Measurements from ENCODE around the gene CTAGE9.
"Not testable (repeated sequence)": the region's sequence is repeated elsewhere in the genome, so short reads cannot be mapped to it uniquely, and the experiment has no call there.

Gene CTAGE9, protein sequence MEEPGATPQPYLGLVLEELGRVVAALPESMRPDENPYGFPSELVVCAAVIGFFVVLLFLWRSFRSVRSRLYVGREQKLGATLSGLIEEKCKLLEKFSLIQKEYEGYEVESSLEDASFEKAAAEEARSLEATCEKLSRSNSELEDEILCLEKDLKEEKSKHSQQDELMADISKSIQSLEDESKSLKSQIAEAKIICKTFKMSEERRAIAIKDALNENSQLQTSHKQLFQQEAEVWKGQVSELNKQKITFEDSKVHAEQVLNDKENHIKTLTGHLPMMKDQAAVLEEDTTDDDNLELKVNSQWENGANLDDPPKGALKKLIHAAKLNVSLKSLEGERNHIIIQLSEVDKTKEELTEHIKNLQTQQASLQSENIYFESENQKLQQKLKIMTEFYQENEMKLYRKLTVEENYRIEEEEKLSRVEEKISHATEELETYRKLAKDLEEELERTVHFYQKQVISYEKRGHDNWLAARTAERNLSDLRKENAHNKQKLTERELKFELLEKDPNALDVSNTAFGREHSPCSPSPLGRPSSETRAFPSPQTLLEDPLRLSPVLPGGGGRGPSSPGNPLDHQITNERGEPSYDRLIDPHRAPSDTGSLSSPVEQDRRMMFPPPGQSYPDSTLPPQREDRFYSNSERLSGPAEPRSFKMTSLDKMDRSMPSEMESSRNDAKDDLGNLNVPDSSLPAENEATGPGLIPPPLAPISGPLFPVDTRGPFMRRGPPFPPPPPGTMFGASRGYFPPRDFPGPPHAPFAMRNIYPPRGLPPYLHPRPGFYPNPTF

DNA sequence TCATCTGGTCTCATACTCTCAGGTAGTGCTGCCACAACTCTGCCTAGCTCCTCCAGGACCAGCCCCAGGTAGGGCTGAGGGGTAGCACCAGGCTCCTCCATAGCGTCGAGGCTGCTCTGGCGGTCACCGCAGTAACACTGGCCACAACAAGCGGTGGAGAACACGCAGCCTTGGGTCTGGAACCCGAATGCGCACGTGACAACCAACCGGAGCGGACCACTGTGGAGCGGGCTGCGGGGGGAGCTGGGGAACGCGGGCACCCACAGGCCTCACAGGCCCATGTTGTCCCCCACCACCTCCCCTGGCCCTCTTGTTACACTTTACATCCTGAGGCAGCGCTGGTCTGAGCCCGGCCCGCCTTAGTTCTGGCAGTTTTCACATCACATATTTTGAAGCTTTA, at the start of gene CTAGE9:
Gene CTAGE9, minus strand, starts transcription at position 101 of the 400 bp plus-strand sequence. Its CDS starts 0 bp downstream, at position 101.
- DNase-seq: not testable (repeated sequence)

DNA sequence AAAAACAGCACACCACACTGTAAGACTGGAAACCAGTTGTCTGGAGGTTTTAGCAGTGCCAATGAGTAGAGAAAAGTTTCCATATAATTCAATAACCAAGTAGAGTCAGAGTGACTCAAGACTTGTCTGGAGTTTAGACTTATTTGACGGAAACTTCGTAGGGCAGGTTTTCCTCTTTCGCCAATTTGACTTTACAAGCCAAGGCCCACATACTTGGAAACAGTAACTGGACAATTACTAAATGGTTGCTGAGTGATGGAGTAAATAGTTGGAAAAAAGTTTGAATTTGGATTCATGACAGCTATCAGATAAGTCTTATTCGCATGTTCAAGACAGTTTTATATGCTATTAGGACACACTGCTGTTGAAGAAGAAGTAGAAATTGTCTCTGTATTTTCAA, 48.1 kb upstream of the CTAGE9 start:
- DNase-seq: no peak

DNA sequence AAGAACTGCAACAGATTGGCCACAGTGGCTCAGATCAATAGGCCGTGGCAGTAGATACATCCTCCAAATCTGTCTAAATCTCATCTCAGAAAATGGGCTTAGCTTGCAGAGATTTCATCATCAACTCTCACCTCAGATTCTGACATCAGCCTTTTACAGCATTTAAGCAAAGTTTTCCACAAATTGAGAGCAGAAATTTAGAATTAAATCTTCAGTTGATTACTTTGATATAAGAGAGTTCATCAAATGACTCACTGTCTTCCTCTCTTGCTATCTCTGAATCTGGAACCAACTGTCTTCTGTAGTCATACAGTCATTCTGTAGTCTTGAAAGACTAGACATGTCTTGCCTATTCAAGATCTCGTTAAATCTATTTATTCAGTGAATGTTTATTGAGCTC, 45.2 kb upstream of the CTAGE9 start:
- DNase-seq: no peak

DNA sequence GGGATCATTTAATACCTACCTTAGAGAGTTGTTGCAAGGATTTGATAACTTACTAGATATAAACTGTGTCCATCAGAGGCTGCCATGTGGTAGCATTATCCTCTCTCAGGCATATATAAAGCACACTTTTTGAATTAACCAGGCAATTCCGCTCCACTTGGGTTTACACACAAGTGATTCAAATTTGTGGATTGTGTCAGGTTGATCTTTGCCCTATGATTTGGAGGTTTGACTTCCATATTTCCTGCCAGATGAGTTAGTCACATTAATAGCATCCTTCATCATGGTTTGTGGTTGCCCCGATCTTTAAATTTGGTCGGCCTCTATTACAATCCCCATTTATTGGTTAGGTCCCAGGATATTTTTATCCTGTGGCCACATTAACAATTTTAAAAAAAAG, 44.8 kb upstream of the CTAGE9 start:
- no peak for DNase-seq

DNA sequence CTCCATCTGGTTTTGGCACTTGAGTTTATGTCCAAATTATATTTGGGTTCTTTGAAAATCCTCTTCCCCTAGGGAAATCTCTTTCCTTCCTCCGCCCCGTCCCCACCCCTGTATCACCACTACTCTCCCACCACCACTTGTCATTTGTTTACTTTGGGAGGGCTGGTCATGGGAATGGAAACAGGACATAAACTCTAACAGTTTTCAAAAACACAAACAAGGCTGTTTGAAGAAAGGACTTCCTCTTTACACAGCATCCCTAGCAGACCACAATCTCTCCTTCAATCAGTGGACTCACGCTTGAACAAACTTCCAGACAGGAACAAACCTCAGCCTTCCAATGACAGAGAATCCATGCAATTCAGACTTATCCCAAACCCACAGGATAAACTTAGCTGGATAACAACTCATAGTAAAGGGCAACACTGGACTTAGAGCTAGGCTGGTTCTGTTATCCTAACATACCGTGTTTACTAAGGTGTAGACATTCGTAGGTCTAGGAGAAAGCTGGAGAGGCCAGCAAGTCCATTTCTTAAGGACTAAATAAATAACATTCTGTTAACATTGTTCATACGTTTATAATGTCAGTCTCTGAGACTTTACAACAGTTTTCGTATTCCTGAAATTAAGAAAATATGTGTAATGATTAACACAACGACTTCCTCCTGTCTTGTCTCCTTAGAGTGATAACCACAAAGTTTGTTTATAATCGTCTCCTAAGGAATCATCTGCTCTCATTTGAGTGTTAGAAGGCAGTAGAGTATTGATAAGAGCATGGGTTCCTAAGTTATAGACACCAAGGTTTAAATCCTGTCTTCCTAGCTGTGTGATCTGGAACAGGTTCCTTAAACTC, 44.1 kb upstream of the CTAGE9 start:
- DNase-seq: no peak

DNA sequence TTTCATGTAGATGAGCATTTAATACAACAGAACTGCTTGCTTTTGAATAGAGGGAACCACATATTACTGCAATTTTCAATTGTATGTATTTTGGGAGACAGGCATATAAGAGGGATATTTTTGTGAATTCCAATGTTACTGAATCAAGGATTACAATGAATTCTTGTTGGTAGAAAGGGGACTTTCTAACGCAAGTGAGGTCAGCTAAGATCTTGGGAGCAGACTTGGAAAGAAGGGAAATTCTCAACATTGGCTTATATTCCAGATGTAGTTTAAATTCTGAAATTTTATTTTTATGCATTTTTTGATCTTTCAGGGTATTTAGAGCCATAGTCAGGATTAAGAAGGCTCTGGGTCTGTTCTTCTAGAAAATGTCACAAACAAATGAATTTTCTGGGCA, 43.3 kb upstream of the CTAGE9 start:
- no peak for DNase-seq

DNA sequence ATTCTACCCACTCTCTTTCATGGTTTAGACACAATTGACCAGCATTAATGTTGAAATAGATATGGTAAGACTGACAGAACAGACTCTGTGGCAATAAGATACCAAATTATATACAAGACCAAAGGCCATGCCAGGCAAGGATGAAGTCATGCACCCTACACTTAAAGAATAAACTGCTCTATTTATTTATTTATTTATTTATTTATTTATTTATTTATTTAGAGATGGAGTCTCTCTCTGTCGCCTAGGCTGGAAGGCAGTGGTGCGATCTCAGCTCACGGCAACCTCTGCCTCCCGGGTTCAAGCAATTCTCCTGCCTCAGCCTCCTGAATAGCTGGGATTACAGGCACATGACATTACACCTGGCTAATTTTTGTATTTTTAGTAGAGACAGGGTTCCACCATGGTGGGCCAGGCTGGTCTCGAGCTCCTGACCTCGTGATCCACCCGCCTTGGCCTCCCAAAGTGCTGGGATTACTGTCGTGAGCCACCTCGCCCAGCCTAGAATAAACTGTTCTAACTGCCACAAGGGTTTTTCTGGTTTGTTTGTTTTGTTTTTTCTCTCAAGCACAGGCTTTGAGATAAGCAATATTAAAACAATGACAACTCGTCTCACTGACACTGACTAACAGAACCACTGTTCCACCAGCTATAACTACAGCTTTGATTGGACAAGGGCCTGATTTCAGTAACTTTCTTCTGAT, 40.3 kb upstream of the CTAGE9 start:
- not testable (repeated sequence) for DNase-seq

DNA sequence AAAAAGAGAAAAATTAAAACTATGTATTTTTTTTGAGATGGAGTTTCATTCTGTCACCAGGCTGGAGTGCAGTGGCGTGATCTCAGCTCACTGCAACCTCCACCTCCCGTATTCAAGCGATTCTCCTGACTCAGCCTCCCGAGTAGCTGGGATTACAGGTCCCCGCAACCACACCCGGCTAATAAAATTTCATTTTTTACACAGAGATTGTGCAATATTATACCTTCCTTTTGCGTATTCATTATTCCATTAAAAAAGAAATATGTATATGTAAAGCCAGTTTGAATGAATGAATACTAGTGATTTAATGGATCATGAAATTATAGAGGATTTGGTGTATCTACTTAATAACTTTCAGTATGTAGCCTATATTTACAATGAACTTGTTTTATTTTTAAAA, 38.2 kb upstream of the CTAGE9 start:
- DNase-seq: no peak

DNA sequence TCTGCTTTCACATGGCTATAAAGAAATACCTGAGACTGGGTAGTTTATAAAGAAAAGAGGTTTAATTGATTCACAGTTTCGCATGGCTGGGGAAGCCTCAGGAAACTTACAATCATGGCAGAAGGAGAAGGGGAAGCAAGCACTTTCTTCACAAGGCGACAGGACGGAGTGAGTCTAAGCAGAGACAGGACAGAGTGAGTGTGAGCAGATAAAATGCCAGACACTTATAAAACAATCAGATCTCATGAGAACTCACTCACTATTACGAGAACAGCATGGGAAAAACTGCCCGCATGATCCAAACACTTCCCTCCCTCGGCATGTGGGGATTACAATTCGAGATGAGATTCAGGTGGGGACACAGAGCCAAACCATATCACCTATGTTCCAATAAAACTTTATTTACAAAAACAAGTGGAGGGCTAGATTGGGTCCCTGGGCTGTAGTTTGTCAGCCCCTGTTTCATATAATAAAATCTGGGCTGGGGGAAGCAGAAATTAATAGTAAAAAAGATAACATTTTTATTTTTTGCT, 37.1 kb upstream of the CTAGE9 start:
- DNase-seq: no peak

DNA sequence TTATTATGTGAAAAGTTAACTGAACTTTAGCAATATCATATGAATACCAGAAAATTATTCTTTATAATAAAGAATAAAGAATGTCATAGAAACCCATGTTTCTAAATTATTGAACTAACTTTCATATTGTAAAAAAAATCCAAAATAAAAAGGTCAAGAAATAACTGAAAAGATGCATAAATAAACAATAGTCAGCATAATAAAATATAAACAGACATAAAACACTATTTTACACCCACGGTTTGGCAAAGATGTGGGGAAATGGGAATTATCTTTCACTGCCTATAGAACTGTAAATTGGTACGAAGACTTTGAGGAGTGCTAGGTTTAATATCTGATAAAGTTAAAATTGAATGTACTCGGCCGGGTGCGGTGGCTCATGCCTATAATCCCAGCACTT, 34.7 kb upstream of the CTAGE9 start:
- DNase-seq: no peak

DNA sequence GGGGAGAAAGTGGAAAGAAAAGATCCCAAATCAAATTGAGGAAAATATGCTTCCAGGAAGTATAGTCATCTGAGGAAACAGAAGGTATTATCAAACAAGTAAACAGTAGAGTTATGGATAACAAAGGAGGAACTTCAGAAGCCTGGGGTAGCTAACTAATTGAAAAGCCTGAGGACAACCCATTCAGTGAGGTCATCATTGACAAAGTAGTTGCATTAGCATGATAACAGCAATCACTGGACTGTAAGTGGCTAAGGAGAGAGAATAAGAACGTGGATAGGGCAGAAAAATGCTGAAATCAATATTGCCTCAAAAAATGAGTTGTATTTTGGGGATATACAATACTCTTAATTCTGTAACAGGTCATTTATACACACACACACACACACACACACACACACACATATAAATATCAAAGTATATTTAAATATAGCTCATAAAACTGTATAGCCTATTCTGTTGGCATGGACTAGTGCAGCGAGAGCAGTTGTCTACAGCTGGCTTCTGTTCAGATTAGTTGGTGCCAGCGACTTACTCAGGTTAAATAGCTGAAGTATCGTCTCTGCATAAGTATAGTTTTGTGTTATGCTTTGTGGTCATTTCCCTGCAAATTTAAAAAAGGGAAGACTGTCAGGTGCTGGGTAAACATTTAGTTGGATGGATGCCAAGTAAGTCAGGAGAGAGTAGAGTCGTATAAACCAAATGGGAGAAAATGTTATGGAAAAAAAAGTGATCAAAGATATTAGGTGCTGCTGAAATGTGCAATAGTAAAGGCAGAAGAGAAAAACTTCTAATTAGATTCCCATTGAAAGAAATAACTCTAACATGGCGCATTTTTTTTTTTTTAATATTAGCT, 33.8 kb upstream of the CTAGE9 start:
- DNase-seq: no peak

DNA sequence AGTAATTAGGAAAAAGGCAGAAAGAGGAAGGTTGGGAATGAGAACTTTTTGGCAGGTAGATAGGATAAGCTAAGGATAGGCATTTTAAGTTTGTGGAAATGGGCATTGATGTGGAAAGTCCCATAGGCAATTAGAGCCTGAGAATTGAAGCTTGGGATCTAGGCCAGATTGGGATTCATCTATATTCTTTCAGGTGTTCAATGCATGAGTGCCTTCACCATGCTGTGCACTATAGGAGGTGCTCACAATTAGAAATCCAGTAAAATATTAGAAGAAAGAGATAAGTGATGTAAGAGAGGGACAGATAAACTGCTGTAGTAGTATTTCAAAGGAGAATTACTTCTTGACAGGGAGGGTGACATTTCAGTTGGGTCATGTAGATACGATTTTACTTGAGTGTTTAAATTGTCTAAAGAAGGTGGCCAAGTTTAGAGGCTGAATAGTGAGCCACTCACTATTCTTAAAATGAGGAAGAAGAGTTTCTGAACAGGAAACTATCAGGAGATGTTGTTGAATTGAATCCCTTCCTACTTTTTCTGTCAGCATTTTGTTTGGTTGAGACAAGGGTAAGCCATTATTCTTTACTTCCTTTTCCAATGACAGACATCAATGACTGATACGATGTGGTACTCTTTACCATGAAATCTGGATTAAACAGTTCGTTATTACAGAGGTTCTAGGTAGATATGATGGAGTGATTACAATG, 31.0 kb upstream of the CTAGE9 start:
- DNase-seq: peak; percentile 40 to 51

DNA sequence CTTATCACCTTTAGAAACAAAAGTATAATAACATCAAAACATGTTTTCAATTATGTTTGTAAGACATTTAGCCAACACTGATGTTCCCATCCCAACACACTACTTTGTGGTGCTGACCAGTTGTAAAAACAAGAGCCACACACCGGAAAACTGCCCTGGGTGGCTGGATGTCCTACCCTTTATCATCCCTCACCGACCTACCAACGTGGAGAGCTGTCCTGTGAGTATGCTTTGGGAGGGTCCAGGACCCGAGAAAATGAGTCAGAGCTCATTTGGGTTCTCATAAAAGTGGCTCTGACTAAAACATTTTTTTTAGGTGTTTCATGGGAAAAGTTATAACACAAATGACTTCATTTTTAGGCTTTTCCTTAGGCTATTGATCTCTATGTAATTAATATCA, 29.3 kb upstream of the CTAGE9 start:
- DNase-seq: no peak

DNA sequence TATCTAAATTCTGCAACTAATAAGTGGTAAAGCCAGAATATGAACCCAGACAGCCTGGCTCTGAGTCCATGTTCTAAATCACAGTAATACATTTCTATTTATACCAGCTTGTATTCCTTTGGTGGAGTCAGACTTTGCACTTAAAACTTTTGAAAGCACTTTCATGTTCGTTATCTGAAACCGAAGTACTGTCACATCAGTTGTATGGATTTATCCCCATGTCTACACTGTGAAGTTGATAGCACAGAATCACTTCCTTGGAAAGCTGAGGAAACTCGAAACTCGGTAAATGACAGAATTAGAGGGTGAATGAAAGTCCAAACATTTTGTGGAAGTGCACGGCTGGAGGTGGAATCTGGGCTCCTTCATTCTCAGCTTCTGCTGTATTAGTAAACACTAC, 28.3 kb upstream of the CTAGE9 start:
- DNase-seq: no peak

DNA sequence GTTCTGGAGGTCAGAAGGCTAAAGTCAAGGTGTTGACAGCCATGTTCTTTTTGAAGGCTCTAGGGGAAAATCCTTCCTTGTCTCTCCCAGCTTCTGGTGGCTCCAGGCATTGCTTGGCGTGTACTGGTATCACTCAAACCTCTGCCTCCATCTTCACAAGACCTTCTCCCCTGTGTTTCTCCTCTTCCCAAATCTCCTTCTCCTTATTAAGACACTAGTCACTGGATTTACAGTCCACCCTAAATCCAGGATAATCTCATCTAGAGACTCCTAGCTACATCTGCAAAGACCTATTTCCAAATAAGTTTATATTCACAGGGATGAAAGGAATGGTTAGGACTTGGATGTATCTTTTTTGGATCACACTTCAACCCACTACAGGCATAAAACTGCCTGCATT, 26.0 kb upstream of the CTAGE9 start:
- no peak for DNase-seq

DNA sequence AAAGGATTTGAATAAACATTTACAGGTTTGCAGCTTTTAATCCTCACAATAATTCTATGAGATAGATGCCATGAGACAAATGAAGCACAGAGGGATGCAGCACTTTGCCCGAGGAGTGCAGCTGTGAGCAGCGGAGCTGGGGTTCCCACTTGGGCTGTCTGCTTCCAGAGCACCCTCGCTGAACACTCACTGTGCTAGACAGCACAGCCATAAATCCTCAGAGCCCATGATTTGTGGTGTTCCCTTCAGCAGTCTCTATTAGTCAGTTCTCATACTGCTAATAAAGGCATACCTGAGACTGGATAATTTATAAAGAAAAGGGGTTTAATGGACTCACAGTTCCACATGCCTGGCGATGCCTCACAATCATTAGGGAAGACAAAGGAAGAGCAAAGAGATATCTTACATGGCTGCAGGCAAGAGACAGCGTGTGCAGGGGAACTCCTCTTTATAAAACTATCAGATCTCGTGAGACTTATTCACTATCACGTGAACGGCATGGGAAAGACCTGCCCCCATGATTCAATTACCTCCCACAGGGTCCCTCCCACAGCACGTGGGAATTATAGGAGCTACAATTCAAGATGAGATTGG, 25.3 kb upstream of the CTAGE9 start:
- no peak for DNase-seq

DNA sequence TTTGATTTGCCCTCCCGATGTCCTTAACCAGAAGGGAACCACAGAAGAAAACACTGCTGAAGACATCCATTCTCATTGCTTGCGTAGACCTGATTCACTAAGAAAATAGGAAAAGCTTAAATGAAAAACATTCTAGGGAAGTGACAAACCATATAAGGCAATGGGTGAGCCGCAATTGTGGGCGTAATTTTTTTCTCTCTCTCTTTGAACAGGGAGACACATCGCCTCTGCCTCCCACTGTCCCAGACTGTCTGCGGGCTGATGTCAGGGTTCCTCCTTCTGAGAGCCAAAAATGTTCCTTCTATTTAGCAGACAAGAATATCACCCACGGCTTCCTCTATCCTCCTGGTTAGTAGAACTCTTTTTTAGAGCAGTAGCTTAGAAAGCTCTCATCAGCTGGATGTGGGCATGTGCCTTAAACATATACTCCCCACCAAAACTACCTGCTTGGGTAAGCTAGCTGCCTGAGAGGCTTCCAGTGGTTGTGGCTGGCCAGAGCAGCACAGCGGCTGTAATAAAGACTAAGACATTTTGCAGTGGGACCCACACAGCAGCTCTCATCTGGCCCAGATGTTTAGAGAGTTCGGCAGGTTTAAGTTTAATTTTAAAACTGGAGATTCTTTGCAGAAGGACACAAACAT, 22.7 kb upstream of the CTAGE9 start:
- DNase-seq: peak; percentile 77 to 87

DNA sequence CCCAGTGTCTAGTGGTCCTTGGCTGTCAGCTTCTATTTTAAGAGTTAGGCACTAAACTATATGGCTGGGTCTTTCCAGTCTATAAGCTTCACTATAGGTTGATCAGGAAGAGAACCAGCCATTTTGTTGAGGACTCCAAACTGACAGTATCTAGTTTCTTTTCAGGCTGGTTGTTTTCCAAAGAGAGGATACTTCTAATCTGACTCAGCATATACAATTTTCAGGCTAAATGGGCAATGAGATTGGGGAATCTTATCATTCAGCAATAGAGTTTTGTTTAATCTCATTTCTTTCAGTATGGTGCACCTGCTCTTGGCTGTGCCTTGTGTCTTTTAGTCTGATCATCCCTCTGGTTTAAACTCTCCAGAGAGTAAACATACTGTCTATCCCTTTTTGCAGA, 20.4 kb upstream of the CTAGE9 start:
- no peak for DNase-seq

DNA sequence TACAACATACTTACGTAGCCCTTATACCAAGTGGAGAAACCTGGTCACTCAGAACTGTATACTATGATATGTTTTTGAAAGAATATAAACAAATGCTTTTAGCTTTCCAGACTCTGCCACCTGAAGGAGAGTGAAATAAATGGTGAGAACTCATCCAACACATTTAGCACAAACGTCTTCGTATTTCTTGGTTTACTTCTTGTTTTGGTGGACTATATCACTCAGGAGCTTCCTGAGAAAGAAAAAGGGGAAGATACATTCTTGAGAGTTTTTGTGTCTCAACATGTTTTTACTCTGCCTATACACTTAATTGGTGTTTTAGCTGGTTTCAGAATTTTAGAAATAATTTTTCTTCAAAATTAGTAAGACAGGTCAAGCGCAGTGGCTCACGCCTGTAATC, 19.4 kb upstream of the CTAGE9 start:
- DNase-seq: peak; percentile 58 to 65

DNA sequence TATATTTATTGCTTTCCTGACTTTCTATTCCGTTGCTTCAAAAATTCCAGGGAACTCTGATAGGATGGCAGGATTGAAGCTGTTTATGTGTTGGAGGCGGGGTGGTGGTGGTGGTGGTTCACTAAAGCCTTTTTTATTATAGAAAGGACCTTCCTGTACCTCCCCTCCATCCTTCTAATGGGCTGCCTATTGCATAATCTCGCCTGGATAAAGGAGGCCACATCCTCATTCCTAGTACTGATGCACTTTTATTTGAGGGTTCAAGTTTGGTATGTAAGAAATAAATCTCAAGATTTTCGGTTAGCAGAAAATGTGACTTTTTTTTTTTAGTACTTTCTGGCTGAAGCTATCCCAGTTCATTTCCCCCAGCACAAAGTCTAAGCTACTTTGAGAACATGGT, 18.7 kb upstream of the CTAGE9 start:
- DNase-seq: no peak

Measured in Kasumi-1 (cell line).